Bronchial epithelial cell (primary cell): Measurements from ENCODE around the gene GSTO1. TPM values are rescaled to one million over a fixed set of nuclear protein-coding genes. Genes with fewer than 3 reads are reported as not detected.
A peak's percentile ranks its signal among the peaks of the same experiment; 100 is the strongest.

Source experiments
- DNase-seq: peaks from one replicate; pipeline ENCODE4 v3.0.0-alpha.2; 2010; ENCODE audit warnings: low read depth
- FAIRE-seq: peaks from 2 replicates; lab custom pipeline; 2011; peaks lifted over from hg19 to GRCh38; lab: Jason Lieb, UNC
- H3K27me3 ChIP-seq: 2 replicates; pipeline ENCODE4 v1.5.1; 2011; ENCODE audit warnings: low read length; ENCODE audit not compliant: control insufficient read depth, insufficient read depth
- H3K36me3 ChIP-seq: 2 replicates; pipeline ENCODE4 v1.5.1; 2011; ENCODE audit warnings: low read length; ENCODE audit not compliant: control insufficient read depth, insufficient read depth
- H3K4me3 ChIP-seq: 2 replicates; pipeline ENCODE4 v1.5.1; 2011; ENCODE audit warnings: mild to moderate bottlenecking, low read depth, low read length, control low read depth
- total RNA-seq: library from RNA; depleted of rRNA; stranded (reverse); fragments of >200 nt; gene quantifications from 2 replicates; pipeline ENCODE4 v1.2.1, GENCODE V29; 2014
- TF ChIP-seq, protein P1 (sequence below): IDR thresholded peaks from 2 replicates; pipeline ENCODE4 v1.5.1; 2011; ENCODE audit warnings: mild to moderate bottlenecking, moderate library complexity, low read length, control low read depth, inconsistent platforms; ENCODE audit not compliant: insufficient read depth, severe bottlenecking

GSTO1 gene
- total RNA-seq, 1 donor from 2014 or later, result 158 TPM

DNA sequence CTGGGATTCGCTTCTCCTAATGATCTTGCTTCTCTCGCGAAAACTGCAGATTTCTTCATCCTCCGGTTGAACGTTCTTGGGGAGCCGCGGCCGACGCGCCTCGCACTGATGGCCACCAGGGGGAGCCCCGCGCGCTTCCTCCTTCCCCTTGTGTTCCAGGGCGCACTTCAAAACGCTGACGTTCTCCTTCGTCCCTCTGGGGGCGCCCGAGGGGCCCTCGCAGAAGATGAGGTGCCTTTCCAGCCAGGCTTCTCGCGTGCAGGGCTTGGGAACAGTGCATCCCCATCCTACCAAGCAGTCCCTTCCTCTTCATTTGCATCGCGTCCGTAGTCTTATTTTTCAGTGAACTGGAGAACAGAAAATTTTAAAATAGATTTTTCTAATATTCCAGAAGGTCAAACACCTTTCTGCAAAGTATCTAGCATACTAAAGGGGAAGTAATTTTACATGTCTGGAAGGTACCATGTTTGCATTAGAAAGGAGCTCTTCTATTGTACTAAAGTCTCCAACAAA, 36.8 kb downstream of the GSTO1 start:
- TF ChIP-seq, protein P1, sequence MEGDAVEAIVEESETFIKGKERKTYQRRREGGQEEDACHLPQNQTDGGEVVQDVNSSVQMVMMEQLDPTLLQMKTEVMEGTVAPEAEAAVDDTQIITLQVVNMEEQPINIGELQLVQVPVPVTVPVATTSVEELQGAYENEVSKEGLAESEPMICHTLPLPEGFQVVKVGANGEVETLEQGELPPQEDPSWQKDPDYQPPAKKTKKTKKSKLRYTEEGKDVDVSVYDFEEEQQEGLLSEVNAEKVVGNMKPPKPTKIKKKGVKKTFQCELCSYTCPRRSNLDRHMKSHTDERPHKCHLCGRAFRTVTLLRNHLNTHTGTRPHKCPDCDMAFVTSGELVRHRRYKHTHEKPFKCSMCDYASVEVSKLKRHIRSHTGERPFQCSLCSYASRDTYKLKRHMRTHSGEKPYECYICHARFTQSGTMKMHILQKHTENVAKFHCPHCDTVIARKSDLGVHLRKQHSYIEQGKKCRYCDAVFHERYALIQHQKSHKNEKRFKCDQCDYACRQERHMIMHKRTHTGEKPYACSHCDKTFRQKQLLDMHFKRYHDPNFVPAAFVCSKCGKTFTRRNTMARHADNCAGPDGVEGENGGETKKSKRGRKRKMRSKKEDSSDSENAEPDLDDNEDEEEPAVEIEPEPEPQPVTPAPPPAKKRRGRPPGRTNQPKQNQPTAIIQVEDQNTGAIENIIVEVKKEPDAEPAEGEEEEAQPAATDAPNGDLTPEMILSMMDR, result peak; percentile 100
- peak; percentile 64 for DNase-seq
- FAIRE-seq, result no peak
- Histone ChIP-seq H3K27me3 (no peaks in the 10 kb centered on the region), H3K36me3 (no peaks in the 10 kb centered on the region), H3K4me3 (no peak overlapping the region)

DNA sequence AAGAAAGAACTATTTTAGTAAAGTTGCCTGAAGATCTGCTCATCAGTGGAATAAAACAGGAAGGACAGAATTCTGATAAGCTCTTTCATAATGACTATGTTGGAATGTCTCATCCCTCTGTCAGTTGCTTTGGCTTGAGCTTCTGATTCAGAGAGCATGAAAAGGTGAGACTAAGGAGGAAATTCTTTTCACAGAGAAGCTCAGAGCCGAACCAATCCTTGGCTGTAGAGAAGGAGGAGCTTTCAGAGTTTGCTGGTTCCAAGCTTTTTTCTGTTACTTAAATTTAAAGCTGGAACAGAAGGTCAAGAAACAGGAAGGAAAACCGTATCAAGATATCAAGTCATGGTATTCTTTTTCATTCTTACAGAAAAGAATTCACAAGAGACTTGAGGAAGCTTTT, 38.3 kb downstream of the GSTO1 start:
- FAIRE-seq (no peak), DNase-seq (peak; percentile 77)
- TF ChIP-seq, protein P1, result no peak
- no peaks in the 10 kb centered on the region for H3K27me3 ChIP-seq
- no peak overlapping the region for H3K4me3 ChIP-seq
- H3K36me3 ChIP-seq, result no peaks in the 10 kb centered on the region

DNA sequence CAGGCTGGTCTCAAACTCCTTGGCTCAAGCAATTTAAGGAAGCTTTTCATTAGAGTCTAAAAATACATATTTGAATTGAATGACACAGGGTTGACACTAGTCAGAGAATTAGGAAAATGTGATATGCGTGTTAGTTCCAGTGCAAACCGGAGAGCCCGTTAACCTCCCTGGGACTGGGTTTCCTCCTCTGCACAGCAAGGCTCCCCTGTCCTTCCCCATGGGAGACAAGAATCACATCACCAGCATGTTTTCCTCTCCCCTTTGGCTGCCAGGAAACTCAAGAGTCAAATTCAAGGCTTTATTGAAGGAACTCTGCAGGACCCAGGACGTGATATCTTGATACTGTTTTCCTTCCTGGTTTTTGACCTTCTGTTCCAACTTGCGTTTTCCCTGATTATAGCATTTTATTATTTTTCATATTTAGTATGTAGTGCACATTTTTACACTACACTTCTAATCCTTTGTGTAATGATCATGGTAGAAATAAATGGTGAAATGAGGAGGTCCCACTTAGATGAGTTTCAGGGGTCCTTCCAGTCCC, 39.2 kb downstream of the GSTO1 start:
- Histone ChIP-seq H3K27me3 (no peaks in the 10 kb centered on the region), H3K4me3 (no peak overlapping the region), H3K36me3 (no peaks in the 10 kb centered on the region)
- FAIRE-seq (no peak), DNase-seq (no peak)
- TF ChIP-seq, protein P1, result no peak

DNA sequence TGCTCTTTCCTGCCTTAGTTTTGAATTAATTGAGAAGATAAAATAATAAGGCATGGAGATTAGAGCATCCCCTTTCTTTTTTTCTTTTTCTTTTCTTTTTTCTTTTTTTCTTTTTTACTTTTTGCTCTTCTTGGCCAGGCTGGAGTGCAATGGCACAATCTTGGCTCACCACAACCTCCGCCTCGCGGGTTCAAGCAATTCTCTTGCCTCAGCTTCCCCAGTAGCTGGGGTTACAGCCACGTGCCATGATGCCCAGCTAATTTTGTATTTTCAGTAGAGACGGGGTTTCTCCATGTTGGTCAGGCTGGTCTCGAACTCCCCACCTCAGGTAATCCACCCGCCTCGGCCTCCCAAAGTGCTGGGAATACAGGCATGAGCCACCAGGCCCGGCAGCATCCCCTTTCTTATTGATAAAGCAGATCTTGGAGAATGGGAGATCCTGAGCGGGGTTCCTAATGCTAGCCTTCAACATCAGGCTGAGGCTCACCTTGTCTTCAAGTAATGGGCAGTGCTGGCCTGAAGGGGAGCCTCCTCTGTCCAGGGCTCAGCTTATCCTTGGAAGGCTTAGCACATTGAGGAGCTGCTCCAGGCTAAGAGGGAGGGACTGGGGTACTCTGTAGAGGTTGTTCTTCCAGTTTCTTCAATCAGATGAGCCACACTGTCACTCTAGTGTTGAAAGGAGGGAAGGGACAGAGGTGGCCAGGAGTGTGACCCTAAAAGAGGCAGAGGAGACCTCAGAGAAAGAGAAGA, 42.2 kb downstream of the GSTO1 start:
- TF ChIP-seq, protein P1, result no peak
- FAIRE-seq, result no peak
- no peak overlapping the region for H3K4me3 ChIP-seq
- no peaks in the 10 kb centered on the region for H3K36me3 ChIP-seq
- DNase-seq, result no peak
- H3K27me3 ChIP-seq, result no peaks in the 10 kb centered on the region

DNA sequence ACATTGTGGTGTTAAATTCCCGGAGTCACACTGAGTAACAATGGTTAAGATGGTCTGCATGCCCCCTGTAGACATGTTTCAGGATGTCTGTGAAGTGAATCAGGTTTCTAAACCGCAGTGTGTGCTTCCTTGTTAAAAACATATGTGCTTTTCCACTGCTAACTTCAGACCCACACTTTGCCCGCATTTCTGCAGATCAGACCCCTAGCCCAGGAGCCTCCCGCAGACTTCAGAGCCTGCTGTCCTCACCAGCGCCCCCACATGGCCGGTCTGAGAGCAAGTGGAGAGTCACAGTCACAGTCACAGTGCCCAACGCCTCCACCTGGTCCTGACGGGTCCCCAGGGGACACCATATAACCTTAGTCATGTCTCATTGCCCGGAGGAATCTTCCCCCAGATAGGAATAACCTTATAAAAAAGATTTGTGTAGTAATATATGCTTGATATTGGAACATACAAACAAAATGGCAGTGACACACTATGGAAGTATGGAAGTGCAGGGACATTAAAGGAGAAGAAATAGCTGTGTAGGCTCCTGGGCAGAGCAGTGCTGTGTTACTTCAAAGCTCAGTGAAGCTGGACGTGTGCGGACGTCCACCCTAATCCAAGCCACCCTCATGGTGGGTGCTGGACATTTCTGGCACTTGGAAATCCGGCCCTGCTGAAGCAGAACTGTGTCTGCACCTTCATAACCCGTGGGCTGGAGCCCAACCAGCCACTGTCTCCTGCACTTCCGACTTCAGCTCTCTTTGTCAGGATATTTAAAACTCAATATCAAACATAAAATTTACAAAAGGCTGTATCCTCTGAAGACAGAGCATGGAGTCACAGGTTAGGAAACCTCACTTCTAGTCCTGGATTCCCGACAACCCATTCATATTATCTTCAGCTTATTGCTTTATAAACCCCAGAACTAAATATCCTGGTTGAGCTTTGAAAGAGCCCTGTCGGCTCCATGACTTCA, 43.3 kb downstream of the GSTO1 start:
- TF ChIP-seq, protein P1, result peak; percentile 56
- no peak overlapping the region for H3K4me3 ChIP-seq
- no peaks in the 10 kb centered on the region for H3K36me3 ChIP-seq
- FAIRE-seq (no peak), DNase-seq (no peak)
- H3K27me3 ChIP-seq, result no peaks in the 10 kb centered on the region
